Measurements from ENCODE around the gene STBD1. TPM values are rescaled to one million over a fixed set of nuclear protein-coding genes. Genes with fewer than 3 reads are reported as not detected.
"Not testable (repeated sequence)": the region's sequence is repeated elsewhere in the genome, so short reads cannot be mapped to it uniquely, and the experiment has no call there.

The STBD1 gene
- total and polyA plus RNA-seq, 4 donors = 10.3 to 42.5 (median 30.3) TPM

DNA sequence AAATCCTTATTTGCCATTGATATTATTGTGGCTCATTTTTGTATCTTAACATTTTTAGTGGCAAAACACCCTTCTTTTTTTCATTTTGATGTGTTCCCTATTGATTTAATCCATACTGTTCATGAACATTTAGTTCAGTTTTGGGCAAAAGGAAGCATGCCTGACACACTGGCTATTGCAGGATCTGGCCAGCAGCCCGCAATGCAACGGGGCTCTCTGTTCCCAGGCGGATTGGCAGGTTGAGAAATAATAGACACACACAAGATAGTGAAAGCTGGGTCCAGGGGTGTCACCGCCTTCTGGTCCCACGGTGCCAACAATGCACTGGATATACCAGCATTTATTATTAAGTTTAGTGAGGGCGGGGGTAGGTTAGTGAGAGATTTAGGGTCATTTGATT lies 24.9 kb upstream of the STBD1 start:
- H3K4me3 ChIP-seq (ENCODE audit: low read depth in 1 of 3, low read length in 3 of 3); DNase-seq (ENCODE audit: low spot score); H3K9ac ChIP-seq (ENCODE audit: low read depth in 1 of 2, low read length in 2 of 2); H3K9me3 ChIP-seq (ENCODE audit: control insufficient read depth in 4 of 4, low read length in 3 of 4); H3K36me3 ChIP-seq (ENCODE audit: control insufficient read depth in 4 of 4, insufficient read depth in 3 of 4, low read depth in 1 of 4, low read length in 3 of 4); H3K27me3 ChIP-seq (ENCODE audit: control insufficient read depth in 4 of 4, insufficient read depth in 4 of 4, low read length in 3 of 4): not testable (repeated sequence)
- Histone ChIP-seq H3K4me1 (ENCODE audit: control insufficient read depth in 4 of 4, insufficient read depth in 4 of 4, low read length in 3 of 4) (peaks cover 6 to 41% (median 34%) of the 10 kb centered on the region in 4 donors), H3K27ac (ENCODE audit: low read depth in 1 of 2, low read length in 2 of 2) (peak overlapping the region in 1 of 2 donors; percentile 69)
- WGBS = 42% methylated on average over 6 of the region's 6 CpGs
- peak in 1 of 2 donors; percentile 28 for TF ChIP-seq EGR1 (IDR thresholded peaks at IDR 0.05; ENCODE audit: low read depth in 2 of 2)
- peak in 1 of 2 donors; percentile 32 for TF ChIP-seq HNF4A (conservative IDR thresholded peaks at IDR 0.05)
- TF ChIP-seq, protein P1, sequence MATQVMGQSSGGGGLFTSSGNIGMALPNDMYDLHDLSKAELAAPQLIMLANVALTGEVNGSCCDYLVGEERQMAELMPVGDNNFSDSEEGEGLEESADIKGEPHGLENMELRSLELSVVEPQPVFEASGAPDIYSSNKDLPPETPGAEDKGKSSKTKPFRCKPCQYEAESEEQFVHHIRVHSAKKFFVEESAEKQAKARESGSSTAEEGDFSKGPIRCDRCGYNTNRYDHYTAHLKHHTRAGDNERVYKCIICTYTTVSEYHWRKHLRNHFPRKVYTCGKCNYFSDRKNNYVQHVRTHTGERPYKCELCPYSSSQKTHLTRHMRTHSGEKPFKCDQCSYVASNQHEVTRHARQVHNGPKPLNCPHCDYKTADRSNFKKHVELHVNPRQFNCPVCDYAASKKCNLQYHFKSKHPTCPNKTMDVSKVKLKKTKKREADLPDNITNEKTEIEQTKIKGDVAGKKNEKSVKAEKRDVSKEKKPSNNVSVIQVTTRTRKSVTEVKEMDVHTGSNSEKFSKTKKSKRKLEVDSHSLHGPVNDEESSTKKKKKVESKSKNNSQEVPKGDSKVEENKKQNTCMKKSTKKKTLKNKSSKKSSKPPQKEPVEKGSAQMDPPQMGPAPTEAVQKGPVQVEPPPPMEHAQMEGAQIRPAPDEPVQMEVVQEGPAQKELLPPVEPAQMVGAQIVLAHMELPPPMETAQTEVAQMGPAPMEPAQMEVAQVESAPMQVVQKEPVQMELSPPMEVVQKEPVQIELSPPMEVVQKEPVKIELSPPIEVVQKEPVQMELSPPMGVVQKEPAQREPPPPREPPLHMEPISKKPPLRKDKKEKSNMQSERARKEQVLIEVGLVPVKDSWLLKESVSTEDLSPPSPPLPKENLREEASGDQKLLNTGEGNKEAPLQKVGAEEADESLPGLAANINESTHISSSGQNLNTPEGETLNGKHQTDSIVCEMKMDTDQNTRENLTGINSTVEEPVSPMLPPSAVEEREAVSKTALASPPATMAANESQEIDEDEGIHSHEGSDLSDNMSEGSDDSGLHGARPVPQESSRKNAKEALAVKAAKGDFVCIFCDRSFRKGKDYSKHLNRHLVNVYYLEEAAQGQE (IDR thresholded peaks at IDR 0.05) = peak; percentile 12
- TF ChIP-seq SP1 (IDR thresholded peaks at IDR 0.05) = peak; percentile 39
- TF ChIP-seq, protein P2, sequence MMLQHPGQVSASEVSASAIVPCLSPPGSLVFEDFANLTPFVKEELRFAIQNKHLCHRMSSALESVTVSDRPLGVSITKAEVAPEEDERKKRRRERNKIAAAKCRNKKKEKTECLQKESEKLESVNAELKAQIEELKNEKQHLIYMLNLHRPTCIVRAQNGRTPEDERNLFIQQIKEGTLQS (IDR thresholded peaks at IDR 0.05) = peak; percentile 20
- peak in 1 of 2 donors; percentile 41 for TF ChIP-seq RAD21 (IDR thresholded peaks at IDR 0.05)
- TF ChIP-seq, protein P3, sequence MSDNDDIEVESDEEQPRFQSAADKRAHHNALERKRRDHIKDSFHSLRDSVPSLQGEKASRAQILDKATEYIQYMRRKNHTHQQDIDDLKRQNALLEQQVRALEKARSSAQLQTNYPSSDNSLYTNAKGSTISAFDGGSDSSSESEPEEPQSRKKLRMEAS (IDR thresholded peaks at IDR 0.05) = peak; percentile 23

DNA sequence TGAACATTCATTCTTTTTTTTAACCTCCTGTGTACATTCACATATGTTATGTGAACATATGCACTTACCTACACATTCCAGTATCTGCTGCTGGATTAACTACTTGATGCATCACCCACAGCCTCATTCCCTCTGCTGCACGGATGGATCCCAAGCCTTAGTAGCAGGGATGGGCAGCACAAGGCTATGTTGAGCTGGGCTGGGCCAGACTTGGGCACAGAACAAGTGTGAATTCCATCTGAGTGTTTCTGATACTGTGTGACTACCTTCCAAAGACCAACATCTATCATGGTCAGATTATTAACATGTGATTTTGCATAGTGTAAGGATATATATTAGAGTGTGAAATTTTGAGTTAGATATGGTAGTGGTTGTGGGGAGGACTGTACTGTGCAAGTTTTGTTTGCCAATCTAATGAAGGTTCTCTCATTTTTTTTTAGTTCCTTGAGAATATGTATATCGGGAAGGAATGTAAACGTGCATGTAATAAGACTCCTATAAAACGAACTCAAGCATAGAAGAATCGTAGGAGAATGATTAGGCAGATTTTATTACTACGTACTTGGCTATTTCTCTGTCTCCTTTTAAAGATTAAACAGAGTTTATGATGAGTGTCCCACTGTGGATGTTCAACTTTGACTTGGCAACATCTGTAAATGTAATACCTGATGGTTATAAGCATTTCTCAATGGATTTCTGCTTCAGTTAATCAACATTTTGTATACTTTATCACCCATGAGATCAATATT lies 23.4 kb upstream of the STBD1 start:
- Histone ChIP-seq H3K27ac (ENCODE audit: low read depth in 1 of 2, low read length in 2 of 2) (no peak overlapping the region), H3K4me1 (ENCODE audit: control insufficient read depth in 4 of 4, insufficient read depth in 4 of 4, low read length in 3 of 4) (peaks cover 6 to 30% (median 22%) of the 10 kb centered on the region in 4 donors), H3K4me3 (ENCODE audit: low read depth in 1 of 3, low read length in 3 of 3) (no peak overlapping the region), H3K36me3 (ENCODE audit: control insufficient read depth in 4 of 4, insufficient read depth in 3 of 4, low read depth in 1 of 4, low read length in 3 of 4) (no peaks in the 10 kb centered on the region), H3K27me3 (ENCODE audit: control insufficient read depth in 4 of 4, insufficient read depth in 4 of 4, low read length in 3 of 4) (no peaks in the 10 kb centered on the region), H3K9ac (ENCODE audit: low read depth in 1 of 2, low read length in 2 of 2) (no peak overlapping the region), H3K9me3 (ENCODE audit: control insufficient read depth in 4 of 4, low read length in 3 of 4) (no peaks in the 10 kb centered on the region)
- no peak for TF ChIP-seq GABPA (IDR thresholded peaks at IDR 0.05 in 1 of 2, conservative IDR thresholded peaks at IDR 0.05 in 1 of 2)
- no peak for TF ChIP-seq RXRA (IDR thresholded peaks at IDR 0.05)
- TF ChIP-seq, protein P1 (IDR thresholded peaks at IDR 0.05) = no peak
- WGBS = 84% methylated on average over 6 of the region's 6 CpGs
- DNase-seq (ENCODE audit: low spot score) = no peak

Data from liver (tissue), 9 donors.